ENCODE results near the gene WDR6.
A peak's percentile ranks its signal among the peaks of the same experiment; 100 is the strongest.

Gene WDR6

DNA sequence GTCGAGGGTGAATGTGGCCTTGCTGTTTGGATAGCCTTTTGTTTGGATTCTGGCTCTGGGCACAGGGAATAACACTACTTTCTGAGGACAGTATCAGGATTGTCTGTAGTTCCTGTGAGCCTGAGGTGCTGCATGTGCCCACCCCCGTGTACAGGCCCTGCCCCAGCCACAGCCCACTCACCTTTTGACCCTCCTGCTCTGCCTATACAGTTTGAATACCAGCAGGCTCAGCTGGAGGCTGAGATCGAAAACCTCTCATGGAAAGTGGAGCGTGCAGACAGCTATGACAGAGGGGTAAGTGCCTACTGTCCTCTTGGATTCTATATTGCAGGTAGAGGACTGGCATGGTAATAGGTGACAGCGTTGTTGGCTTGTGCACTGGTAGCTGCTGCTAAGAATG is 24.5 kb upstream of the WDR6 start:
- DNase-seq = no peak
- no peak for TF ChIP-seq GATA1 (IDR thresholded peaks at IDR 0.05; ENCODE audit: low read depth, low read length)

DNA sequence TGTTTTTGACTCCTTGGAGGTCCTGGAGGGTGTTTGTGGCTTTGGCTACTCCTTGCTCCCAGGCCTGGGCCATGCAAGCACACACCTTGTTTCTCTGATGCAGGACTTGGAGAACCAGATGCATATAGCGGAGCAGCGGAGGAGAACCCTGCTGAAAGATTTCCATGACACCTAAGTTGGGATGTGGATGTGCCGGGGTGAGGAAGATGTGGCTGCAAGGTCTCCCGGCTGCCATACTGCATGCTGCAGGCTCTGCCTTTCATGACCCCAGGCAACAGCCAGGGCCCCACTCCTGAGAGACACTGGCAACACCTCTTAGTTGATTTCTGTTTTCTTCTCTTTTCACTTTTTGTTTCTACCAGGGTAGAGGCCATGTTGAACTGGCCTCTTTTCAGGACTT is 24.1 kb upstream of the WDR6 start:
- TF ChIP-seq POLR2A (IDR thresholded peaks at IDR 0.05; ENCODE audit: low read length) (no peak), GATA1 (IDR thresholded peaks at IDR 0.05; ENCODE audit: low read depth, low read length) (no peak)
- DNase-seq = no peak

DNA sequence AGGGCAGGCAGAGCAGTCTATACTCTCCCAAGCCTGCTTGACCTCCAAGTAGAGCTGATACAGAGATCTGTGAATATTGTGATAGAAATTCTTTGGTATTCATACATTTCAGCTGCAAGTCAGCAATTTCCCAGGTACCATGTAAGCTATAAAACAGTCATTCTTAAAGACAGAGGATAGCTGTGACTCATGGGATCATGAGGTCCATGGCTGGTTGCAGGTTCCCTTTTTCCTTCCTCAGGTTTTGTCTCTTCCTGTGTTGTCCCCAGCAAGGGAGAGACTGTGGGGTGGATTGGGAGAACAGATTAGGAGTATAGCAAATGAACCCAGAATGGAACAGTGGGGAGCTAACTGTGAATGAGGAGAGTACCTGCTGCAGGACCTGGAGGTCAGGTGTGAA is 22.5 kb upstream of the WDR6 start:
- no peak for DNase-seq
- TF ChIP-seq GATA1 (IDR thresholded peaks at IDR 0.05; ENCODE audit: low read depth, low read length) (no peak), POLR2A (IDR thresholded peaks at IDR 0.05; ENCODE audit: low read length) (no peak)

DNA sequence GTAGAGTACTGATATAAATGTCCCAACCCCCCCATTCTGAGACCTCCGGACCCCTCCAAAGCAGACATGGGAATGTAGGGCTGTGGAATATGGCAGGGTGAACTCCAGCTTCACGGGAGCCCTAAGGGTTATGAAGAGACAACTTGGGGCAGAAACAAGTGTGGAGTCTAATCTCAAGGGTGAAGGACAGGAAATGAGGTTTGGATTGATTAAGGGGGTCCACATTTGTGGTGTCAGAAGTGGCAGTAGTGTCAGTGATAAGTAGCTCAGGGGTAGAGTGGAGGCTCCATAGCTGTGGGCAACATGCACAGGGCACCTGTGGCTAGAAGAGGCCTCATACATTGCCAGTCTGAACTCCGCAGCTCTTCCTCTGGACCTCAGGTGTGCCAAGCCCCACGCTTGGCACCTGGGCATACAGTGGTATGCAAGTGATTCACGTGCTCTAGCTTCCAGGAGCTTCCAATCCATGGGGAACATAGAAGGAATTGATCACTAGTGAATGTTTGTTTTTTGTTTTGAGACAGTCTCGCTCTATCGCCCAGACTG is 21.3 kb upstream of the WDR6 start:
- no peak for DNase-seq
- TF ChIP-seq POLR2A (IDR thresholded peaks at IDR 0.05; ENCODE audit: low read length) (no peak), GATA1 (IDR thresholded peaks at IDR 0.05; ENCODE audit: low read depth, low read length) (no peak)

DNA sequence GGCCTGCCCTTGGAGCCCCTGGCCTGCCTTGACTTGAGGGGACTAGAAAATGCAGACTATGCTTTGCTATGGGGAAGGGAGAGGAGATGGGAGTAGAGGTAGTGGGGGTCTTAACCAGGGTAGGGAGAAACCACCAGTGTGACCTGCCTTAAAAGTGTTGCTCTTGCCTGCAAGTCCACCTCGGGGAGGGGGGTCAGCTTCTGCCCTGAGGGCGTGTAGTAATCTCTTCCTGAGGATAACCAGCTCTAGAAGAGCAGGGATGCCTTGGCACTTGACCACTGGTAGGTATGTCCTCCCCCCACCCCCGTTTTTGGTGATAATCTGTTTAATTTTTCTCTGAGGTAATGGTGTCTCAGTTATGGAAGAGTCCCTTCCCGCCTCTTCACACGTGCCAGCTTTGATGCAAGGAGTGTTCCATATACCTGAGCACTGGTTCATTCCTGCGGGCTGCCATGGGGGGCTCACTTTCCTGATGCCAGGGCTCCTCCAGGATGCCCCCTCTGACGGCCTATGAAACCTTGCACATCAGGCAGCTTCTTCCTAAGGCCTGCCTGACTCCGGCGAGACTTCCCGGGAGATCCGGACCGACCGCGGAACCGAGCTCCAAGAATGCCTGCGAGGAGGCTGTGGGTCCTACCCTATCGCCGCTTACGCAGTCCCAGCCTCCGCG is 17.9 kb upstream of the WDR6 start:
- TF ChIP-seq GATA1 (IDR thresholded peaks at IDR 0.05; ENCODE audit: low read depth, low read length) (no peak), POLR2A (IDR thresholded peaks at IDR 0.05; ENCODE audit: low read length) (no peak)
- peak; percentile 54 to 56 for DNase-seq

DNA sequence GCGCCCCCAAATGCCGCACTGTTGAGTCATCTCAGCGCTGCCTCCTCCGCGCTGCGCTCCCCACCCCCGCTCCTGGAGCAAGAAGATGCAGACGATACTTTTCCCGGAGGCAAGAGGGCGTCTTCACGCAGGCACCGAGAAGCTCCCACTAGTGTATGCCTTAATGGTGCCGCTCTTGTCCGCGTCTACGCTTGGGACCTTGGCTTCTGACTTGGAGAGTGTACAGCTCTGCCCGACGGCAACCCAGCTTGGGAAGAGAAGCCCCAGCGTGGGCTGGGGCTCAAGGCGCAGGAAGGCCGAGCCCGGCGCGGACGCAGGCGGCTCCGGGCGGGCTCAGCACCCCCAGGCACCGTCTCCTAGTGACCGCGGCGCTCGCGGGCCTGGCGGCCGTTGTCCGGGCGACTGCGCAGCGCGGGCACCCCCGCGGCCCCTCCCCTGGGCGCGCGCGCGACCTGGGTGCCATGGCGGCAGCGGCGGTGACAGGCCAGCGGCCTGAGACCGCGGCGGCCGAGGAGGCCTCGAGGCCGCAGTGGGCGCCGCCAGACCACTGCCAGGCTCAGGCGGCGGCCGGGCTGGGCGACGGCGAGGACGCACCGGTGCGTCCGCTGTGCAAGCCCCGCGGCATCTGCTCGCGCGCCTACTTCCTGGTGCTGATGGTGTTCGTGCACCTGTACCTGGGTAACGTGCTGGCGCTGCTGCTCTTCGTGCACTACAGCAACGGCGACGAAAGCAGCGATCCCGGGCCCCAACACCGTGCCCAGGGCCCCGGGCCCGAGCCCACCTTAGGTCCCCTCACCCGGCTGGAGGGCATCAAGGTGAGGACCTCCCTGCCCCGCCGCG is 17.2 kb upstream of the WDR6 start, which contains the start of gene P4HTM:
Gene P4HTM (plus strand): TSS at position 446 of the 840 bp plus-strand sequence. CDS start 16 bp downstream, at position 462.
- TF ChIP-seq GATA1 (IDR thresholded peaks at IDR 0.05; ENCODE audit: low read depth, low read length) = no peak
- peak; percentile 89 for TF ChIP-seq POLR2A (IDR thresholded peaks at IDR 0.05; ENCODE audit: low read length)
- peak; percentile 90 to 94 for DNase-seq

DNA sequence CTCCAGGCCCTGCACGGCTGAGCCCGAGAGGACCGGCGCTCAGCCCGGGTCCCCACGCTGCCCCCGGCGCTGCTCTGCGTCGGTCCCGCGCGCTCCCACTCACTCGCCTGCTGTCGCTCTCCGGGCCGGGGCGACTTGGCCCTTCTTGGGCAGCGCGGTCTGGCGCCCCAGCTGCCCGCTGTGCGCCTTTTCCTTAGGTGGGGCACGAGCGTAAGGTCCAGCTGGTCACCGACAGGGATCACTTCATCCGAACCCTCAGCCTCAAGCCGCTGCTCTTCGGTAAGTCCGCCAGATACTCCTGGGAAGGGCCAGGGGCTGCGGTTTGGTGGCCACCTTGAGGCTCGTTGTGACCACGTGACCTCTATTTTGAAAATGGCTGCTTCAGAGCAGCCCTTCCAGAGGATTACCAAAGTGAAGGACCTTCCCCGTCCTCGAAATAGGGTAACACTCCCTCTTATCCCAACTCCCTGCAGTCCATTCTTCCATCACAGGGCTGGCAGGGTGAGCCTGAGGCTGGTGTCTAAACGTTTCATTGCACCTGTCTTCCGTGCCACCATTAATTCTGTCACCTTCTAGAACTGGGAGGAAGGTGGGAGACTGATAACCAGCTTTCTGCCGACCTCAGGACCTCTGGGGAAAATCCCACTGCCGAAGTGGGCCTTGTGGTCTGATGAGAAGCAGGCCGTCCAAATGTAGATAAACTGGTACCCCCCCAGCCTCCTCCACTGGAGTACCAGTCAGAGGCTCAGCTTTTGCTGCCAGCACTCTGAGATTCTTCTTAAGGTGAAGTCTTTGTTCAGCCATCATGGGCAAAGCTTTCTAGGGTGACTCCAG is 16.3 kb upstream of the WDR6 start:
- peak; percentile 68 to 70 for DNase-seq
- TF ChIP-seq GATA1 (IDR thresholded peaks at IDR 0.05; ENCODE audit: low read depth, low read length) = no peak
- no peak for TF ChIP-seq POLR2A (IDR thresholded peaks at IDR 0.05; ENCODE audit: low read length)

DNA sequence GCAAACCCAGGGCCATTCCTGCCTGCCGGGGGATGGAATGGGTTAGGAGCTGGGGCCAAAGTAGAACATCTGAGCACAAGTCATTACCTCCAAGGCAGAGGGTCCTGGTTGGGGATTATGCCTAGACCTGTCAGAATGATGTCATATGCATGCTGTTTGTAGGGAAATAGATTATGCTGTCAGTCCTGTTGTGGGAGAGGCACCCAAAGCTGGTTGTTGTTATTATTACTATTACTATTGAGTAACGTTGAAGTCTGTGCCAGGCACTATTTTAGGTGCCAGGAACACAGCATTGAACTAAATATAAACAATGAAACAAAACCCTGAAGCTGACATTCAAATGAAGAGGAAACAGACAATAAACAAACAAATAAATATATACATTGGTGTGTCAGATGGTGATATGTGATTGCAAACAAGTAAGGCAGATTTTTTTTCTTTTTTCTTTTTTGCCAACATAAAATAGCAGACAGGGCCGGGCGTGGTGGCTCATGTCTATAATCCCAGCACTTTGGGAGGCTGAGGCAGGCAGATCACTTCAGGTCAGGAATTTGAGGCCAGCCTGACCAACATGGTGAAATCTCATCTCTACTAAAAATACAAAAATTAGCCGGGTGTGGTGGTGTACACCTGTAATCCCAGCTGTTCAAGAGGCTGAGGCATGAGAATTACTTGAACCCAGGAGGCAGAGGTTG is 15.2 kb upstream of the WDR6 start:
- DNase-seq = no peak
- TF ChIP-seq POLR2A (IDR thresholded peaks at IDR 0.05; ENCODE audit: low read length) (no peak), GATA1 (IDR thresholded peaks at IDR 0.05; ENCODE audit: low read depth, low read length) (no peak)

DNA sequence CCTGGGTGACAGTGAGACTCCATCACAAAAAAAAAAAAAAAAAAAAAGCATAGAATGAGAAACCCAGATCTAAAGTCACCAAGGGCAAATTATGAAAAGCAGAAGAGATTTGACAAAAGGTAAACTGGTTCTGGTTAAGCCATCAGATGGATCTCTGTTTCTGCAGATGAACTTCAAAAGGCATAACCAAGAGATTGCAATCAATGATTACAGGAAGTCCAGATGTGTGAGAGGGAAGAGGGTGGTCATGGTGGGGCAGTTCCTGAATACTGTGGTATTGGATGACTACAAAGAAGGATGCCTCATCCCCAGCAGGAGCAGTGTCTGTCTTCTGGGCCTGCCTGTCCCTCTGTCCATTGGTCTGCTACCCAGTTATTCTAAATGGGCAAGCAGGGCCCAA is 13.4 kb upstream of the WDR6 start:
- TF ChIP-seq GATA1 (IDR thresholded peaks at IDR 0.05; ENCODE audit: low read depth, low read length) (no peak), POLR2A (IDR thresholded peaks at IDR 0.05; ENCODE audit: low read length) (no peak)
- no peak for DNase-seq

DNA sequence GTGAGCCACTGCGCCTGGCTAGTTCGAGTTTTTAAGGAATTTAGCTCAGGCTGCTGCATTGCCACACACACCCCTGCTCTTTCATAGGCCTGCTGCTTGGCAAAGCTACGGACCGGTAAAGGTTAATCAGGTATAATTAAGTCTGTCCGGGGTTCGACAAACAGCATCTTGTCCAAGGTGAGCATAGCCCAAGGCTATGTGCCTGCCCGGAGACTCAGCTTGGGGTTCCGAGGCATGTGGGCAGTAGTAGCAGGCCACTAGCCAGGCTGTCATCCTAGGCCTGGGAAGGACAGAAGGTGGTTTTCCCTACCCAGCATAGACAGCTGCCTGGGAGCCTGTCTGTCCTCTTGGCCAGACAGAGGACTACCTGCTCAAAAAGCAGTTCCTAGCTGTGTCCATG is 10.6 kb upstream of the WDR6 start:
- DNase-seq = no peak
- no peak for TF ChIP-seq GATA1 (IDR thresholded peaks at IDR 0.05; ENCODE audit: low read depth, low read length)
- TF ChIP-seq POLR2A (IDR thresholded peaks at IDR 0.05; ENCODE audit: low read length) = no peak

DNA sequence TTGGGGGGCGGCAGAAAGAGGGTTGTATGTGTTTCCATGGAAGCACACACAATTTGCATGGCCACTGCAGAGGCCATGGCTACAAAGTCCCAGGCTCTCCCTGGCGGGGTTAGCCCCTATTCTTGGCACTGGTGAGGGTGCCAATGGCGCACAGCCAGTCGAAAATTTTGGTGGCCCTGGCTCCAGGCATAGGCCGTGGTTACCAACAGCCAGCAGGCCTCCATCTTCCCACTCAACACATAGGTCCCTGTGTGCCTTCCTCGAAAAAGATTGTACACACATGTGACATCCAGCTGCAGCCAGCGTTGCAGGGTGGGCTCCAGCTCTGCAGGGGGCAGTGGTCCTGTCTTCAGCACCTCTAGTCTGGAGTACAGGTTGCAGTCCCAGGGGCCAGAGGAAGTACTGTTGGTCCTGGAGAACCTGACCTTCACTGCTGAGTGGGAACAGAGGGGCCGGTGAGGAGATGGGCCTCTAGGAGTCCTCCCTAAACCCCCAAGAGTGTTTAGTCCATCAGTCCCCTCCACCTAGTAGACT is 10.0 kb upstream of the WDR6 start:
- TF ChIP-seq POLR2A (IDR thresholded peaks at IDR 0.05; ENCODE audit: low read length) (no peak), GATA1 (IDR thresholded peaks at IDR 0.05; ENCODE audit: low read depth, low read length) (no peak)
- DNase-seq = no peak

DNA sequence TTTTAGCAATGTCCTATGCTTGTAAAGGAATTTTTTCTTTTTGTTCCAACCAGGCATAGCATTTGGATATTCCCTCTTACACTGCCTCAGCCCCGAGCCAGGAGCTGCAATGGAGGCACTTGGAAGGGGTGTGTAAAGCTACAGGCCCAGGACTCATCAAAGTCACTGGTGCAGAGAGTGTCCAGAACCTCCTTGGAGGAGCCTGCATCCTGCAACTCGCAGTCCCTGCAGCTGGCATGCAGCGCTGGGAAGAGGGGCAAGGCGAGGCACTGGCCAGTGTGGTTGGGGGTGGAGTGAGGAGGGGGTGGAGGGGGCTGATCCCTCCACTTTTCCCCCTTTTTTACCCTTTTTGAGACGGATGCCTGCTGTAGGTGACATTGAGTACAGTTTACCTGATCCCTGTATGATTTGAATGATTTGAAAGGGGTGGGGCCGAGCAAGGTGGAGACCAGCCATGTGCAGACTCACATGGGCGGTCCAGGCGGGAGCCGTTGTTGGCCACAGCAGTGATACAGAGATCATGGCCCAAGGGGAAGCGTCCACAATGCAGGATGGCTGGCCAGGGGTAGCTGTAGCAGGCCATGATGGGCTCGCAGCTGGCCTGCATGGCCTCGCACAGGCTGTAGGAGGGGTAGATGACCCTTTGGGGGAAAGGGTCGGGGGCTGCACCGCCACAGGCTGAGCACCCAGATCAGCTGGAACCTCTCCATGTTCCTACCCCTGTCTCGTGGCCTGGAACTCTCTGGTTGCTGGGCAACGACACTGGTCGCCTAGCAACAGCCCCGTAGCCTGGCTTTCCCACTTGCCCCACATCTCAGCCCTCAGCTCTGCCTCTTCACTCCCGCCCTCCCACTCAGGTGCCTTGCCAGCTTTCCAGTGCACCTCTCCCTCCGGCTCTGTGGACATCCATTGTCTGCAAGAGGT is 9.2 kb upstream of the WDR6 start:
- TF ChIP-seq POLR2A (IDR thresholded peaks at IDR 0.05; ENCODE audit: low read length) = no peak
- no peak for TF ChIP-seq GATA1 (IDR thresholded peaks at IDR 0.05; ENCODE audit: low read depth, low read length)
- DNase-seq = no peak
